Epidermal melanocyte (primary cell): ENCODE data around the gene FRRS1.
A peak's percentile ranks its signal among the peaks of the same experiment; 100 is the strongest.

Experiments
- DNase-seq: peaks from one replicate; pipeline ENCODE4 v3.0.0; 2011; ENCODE audit warnings: low spot score; ENCODE audit not compliant: insufficient read length

The FRRS1 gene

GRCh38 chr1:99731384-99731783 is 35.1 kb downstream of the FRRS1 start:
- DNase-seq: no peak

GRCh38 chr1:99728494-99729235 is 37.8 kb downstream of the FRRS1 start:
- DNase-seq: no peak

- no peak for DNase-seq
Measured at GRCh38 chr1:99727575-99728185, 38.8 kb downstream of the FRRS1 start.

- no peak for DNase-seq
Measured at GRCh38 chr1:99726818-99727217, 39.6 kb downstream of the FRRS1 start.

DNA sequence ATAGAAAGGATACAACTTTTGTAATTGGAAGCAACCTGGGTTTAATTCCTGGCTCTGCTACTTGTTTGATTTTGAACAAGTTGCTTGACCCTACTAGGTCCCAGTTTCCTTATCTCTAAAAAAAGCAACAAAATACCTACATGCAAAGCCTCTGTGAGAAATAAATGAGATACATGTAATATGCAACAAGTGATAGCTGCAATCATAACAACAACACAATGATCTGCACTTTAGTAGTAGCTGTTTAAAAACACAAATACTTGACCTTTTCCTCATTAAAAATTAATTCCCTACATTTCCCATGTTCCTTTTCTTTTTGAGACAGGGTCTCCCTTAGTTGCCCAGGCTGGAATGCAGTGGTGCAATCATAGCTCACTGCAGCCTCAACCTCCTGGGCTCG is 40.0 kb downstream of the FRRS1 start:
- no peak for DNase-seq

DNA sequence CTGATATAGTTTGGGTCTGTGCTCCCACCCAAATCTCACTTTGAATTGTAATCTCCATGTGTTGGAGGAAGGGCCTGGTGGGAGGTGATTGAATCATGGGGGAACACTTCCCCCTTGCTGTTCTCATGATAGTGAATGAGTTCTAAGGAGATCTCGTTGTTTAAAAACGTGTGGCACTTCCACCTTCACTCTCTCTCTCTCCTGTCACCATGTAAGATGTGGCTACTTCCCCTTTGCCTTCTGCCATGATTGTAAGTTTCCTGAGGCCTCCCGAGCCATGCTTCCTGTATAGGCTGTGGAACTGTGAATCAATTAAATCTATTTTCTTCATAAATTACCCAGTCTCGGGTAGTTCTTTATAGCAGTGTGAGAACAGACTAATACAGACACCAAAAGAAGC is 40.4 kb downstream of the FRRS1 start:
- no peak for DNase-seq

GRCh38 chr1:99723251-99723650 is 43.2 kb downstream of the FRRS1 start:
- DNase-seq: no peak

DNA sequence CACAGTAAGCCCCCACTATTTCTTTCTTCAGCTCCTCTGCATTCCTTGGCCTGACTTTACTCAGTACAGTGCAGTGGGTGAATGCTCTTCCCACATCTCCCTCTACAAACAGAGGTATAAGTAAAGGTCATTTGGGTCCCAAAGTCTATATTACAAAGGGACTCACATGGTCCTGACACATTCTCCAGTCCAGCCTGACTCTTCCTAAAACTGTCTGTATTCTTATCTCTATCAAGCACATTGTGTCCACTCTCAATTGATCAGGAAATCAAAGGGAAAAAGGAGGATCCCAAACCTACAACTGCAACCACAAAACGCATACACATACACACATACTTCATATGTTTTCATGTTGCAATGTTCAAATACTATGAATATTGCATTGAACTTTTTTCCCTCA is 49.4 kb downstream of the FRRS1 start:
- DNase-seq: no peak

GRCh38 chr1:99713006-99713405 is 53.4 kb downstream of the FRRS1 start:
- DNase-seq: no peak

DNA sequence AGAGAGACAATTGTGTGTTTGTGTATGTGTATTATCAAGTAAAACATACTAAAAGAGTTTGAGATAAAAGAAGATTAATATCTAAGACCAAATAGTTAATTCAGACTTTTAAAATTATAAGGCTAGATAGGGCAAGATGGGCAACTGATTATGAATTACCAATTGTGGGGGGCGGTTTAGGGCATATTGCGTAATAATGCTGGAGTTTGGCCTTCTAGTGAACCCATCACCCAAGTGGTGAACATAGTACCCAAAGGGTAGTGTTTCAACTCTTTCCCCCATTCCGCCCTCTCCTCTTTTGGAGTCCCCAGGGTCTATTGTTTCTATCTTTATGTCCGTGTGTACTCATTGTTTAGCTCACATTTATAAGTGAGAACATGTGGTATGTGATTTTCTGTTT is 55.4 kb downstream of the FRRS1 start:
- no peak for DNase-seq

- DNase-seq: peak; percentile 53
Measured at GRCh38 chr1:99707535-99708142, 58.8 kb downstream of the FRRS1 start.

DNA sequence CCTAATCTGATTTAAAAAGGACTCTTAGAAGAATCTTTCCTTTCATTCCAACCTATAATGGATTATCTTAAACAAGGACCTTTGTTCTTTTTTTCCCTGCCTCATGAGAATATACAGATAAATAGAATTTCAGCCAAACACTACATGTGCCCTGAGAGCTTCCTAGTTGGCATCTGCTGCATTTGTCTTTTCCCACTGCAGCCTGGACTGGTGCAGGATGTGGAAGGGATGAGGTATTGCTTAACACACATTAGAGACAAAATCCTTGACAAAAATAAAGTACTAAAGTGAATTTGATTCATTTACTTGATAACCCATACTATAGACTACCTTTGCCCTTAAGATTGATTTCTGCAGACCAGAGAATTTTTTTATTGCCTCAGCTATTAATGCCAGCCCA is 61.0 kb downstream of the FRRS1 start:
- DNase-seq: no peak

- no peak for DNase-seq
Measured at GRCh38 chr1:99704356-99704816, 62.0 kb downstream of the FRRS1 start.

- no peak for DNase-seq
Measured at GRCh38 chr1:99702221-99702620, 64.2 kb downstream of the FRRS1 start.

DNA sequence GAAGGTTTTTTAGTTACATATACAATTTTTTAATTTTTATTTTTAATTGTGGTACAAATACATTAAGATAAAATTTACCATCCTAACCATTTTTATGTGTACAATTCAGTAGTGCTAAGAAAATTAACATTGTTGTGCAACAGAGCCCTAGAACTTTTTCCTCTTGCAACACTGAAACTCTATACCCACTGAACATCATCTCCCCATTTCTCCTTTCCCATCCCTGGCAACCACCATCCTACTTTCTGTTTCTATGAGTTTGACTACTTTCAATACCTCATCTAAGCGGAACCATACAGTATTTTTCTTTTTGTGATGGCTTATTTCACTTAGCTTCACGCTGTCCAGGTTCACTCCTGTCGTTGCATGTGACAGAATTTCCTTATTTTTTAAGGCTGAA is 66.4 kb downstream of the FRRS1 start:
- DNase-seq: no peak

DNA sequence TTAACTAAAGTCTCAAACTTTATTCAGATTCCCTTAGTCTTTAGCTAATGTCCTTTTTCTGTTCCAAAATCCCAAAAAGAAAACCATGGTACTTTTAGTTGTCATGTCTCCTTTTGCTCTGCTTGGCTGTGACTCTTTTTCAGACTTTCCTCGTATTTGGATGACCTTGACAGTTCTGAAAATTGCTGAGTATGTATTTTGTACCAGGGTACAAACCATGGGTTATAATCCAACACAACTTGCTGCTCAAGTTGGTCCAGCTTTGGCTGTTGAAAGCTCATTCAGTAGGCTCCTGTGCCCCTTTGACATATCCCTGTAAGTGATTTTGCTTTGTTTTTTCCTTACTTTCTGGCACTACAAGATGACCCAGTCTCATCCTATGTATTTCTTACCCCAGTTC is 68.9 kb downstream of the FRRS1 start:
- no peak for DNase-seq

- no peak for DNase-seq
Measured at GRCh38 chr1:99696616-99697015, 69.8 kb downstream of the FRRS1 start.

GRCh38 chr1:99691175-99691574 is 75.3 kb downstream of the FRRS1 start:
- DNase-seq: no peak

DNA sequence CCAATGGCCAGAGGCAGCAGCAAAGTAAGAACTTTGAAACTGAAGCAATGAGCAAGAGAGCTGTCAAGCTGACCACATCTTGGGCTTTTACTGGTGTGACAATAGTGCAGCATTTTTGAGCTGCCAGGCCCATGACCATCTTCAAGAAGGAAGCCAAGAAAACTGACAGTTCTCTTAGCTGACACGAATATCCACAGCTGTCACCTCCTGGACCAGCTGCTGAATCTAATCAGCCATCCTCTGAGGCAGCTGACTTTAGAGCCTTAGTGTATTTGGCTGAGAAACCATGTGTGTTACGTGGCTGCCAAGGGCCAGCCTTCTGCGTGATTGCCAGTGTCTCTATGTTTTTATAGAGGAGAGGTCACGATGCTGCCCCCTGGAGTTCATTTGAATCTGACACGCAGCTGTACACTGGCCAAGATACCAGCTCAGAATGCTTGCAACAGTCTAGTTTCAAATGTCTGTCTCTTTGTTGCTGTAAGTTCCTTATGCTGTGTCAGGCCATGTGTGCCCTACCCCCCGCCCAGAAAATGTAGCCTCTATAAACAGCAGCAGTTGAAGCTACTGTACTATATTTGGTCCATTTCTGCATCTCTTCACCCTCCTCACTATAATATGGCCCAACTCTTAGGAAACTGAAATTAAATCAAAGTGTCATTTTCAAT is 80.8 kb downstream of the FRRS1 start:
- peak; percentile 68 for DNase-seq

DNA sequence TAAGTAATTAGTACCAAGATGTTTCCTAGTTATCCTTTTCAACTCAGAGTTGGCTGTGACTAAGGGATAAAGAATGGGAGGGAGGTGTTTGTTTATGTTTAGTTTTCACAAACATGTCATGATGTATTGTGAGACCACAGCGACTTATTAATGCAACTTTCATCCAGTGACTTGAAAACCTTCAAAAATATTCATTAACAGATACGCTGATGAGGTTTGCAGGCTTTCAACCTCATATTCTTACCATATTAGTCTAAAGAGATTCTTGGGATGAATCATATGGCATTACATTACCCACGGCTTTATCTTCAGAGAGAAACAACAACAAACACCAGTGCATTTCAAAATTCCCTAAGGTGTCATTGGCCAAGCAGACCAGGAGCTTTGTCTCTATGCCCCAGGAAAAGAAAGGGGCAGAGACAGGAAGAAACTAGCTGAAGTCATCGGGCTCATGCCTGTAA is 84.1 kb downstream of the FRRS1 start:
- no peak for DNase-seq

GRCh38 chr1:99681583-99681982 is 84.9 kb downstream of the FRRS1 start:
- DNase-seq: no peak

DNA sequence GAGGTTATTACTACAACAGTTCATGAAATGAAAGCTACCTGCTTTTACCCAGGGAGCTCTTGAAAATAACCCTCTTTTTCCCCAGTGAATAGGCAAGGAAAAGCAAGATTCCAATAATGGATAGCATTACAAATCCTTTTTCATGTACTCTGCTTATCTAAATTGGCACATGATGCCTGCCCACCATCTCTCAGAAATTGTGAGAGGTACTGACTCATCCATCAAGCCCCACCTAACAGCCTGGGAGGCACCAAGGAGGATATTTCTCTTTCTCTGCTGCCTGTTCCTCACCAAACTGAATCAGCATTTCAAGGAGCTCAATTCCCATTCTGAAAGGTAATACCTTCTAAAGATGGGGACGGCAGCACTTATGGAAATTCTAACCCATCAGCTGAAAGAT is 86.2 kb downstream of the FRRS1 start:
- DNase-seq: no peak
